K562 (cell line): ENCODE results near the gene JPT1. TPM values are rescaled to one million over a fixed set of nuclear protein-coding genes. Genes with fewer than 3 reads are reported as not detected.

Experiments used
- BCOR ChIP-seq: fragments of 450-650 bp; IDR thresholded peaks from 2 replicates; pipeline ENCODE4 v1.6.1; 2016
- CBX5 ChIP-seq: IDR thresholded peaks from 2 replicates; pipeline ENCODE4 v1.6.1; 2014; ENCODE audit warnings: low read depth, borderline replicate concordance
- CEBPB ChIP-seq: fragments of 450-650 bp; IDR thresholded peaks from 2 replicates; pipeline ENCODE4 v1.6.1; 2016; ENCODE audit warnings: missing genetic modification characterization, missing compliant biosample characterization
- ERF ChIP-seq: fragments of 450-650 bp; formaldehyde crosslinking; IDR thresholded peaks from 2 replicates; pipeline ENCODE4 v1.4.0; 2020; ENCODE audit warnings: mild to moderate bottlenecking, mixed read lengths
- ESRRB ChIP-seq: fragments of 250-450 bp; sonication (Bioruptor Pico); IDR thresholded peaks from 2 replicates; pipeline ENCODE4 v1.5.0; 2020; ENCODE audit warnings: mild to moderate bottlenecking, moderate library complexity, borderline replicate concordance
- FOXJ2 ChIP-seq: fragments of 200-800 bp; sonication (Bioruptor generic); IDR thresholded peaks from 2 replicates; pipeline ENCODE4 v1.6.1; 2016; ENCODE audit warnings: missing genetic modification characterization, missing compliant biosample characterization
- HLTF ChIP-seq: fragments of 450-650 bp; IDR thresholded peaks from 2 replicates; pipeline ENCODE4 v1.6.1; 2016
- KLF10 ChIP-seq: fragments of 250-450 bp; sonication (Bioruptor Pico); IDR thresholded peaks from 2 replicates; pipeline ENCODE4 v1.6.1; 2021; ENCODE audit warnings: matching md5 sums
- NONO ChIP-seq, 2 experiments: fragments of 200-400 bp in 1 of 2; fragments of 450-650 bp in 1 of 2; formaldehyde crosslinking in 1 of 2; IDR thresholded peaks; 2 replicates each; pipeline ENCODE4 v1.6.1; 2017; ENCODE audit warnings: low read depth in 2 of 2, mild to moderate bottlenecking in 2 of 2, moderate library complexity in 2 of 2, low read length in 1 of 2
- PCBP1 ChIP-seq: fragments of 200-400 bp; formaldehyde crosslinking; IDR thresholded peaks from 2 replicates; pipeline ENCODE4 v1.6.1; 2018; ENCODE audit warnings: mild to moderate bottlenecking, low read depth, low read length; ENCODE audit not compliant: poor library complexity, severe bottlenecking
- PHB2 ChIP-seq: fragments of 450-650 bp; IDR thresholded peaks from 2 replicates; pipeline ENCODE4 v1.6.1; 2017; ENCODE audit warnings: low read depth
- RBM22 ChIP-seq: fragments of 200-400 bp; formaldehyde crosslinking; IDR thresholded peaks from 2 replicates; pipeline ENCODE4 v1.6.1; 2018; ENCODE audit warnings: low read length, low read depth; ENCODE audit not compliant: poor library complexity, severe bottlenecking
- SMAD2 ChIP-seq: fragments of 150-350 bp; IDR thresholded peaks from 2 replicates; pipeline ENCODE4 v1.6.1; 2014; ENCODE audit warnings: low read depth, mild to moderate bottlenecking, low read length
- ZBTB1 ChIP-seq: sonication (generic); formaldehyde crosslinking; IDR thresholded peaks from 2 replicates; pipeline ENCODE4 v1.8.1; 2023; ENCODE audit warnings: missing genetic modification reagents, low read depth, mild to moderate bottlenecking, borderline replicate concordance
- ZFP36 ChIP-seq: fragments of 150-350 bp; IDR thresholded peaks from 2 replicates; pipeline ENCODE4 v1.6.1; 2018; ENCODE audit warnings: low read length, low read depth; ENCODE audit not compliant: partially characterized antibody
- ZNF121 ChIP-seq: sonication (generic); formaldehyde crosslinking; conservative IDR thresholded peaks from 2 replicates; pipeline ENCODE4 v1.8.0; 2022; ENCODE audit warnings: missing genetic modification reagents
- ZNF311 ChIP-seq: fragments of 250-450 bp; sonication (Bioruptor Pico); IDR thresholded peaks from 2 replicates; pipeline ENCODE4 v1.4.0; 2020; ENCODE audit warnings: mild to moderate bottlenecking, moderate library complexity
- ZNF695 ChIP-seq: fragments of 450-650 bp; formaldehyde crosslinking; IDR thresholded peaks from 2 replicates; pipeline ENCODE4 v1.4.0; 2020; ENCODE audit warnings: mild to moderate bottlenecking, moderate library complexity
- ZZZ3 ChIP-seq: fragments of 450-650 bp; IDR thresholded peaks from 2 replicates; pipeline ENCODE4 v1.6.1; 2016; ENCODE audit warnings: antibody characterized with exemption, mild to moderate bottlenecking, moderate library complexity
- polyA plus RNA-seq, 8 experiments: library from polyadenylated mRNA; depleted of rRNA in 4 of 8; stranded (reverse) in 5 of 8; unstranded in 3 of 8; fragments of >200 nt; fragmentation: Nextera tagmentation in 2 of 8; fragmentation: Illumina TruSeq in 1 of 8; extraction: Ambion mirVana in 2 of 8; extraction: Trizol in 1 of 8; gene quantifications; 2 replicates each; pipeline versions ENCODE4 v1.2.1 to v1.2.3, GENCODE V29; 2011 to 2014; ENCODE audit warnings: inconsistent platforms in 1 of 8, missing spikeins in 1 of 8
- total RNA-seq, 7 experiments: library from RNA; depleted of rRNA in 6 of 7; stranded (reverse); fragments of >200 nt in 6 of 7; fragmentation: Illumina TruSeq in 2 of 7; extraction: Trizol in 2 of 7; gene quantifications; 2 replicates each; pipeline versions ENCODE4 v1.2.1 to v1.2.3, GENCODE V29; 2011 to 2021; ENCODE audit warnings: low replicate concordance in 1 of 7
- TF ChIP-seq, protein P1 (sequence below): sonication (generic); formaldehyde crosslinking; IDR thresholded peaks from 2 replicates; pipeline ENCODE4 v1.8.0; 2022; ENCODE audit warnings: mild to moderate bottlenecking, missing genetic modification reagents
- TF ChIP-seq, protein P2 (sequence below): fragments of 450-650 bp; formaldehyde crosslinking; IDR thresholded peaks from 2 replicates; pipeline ENCODE4 v1.4.0; 2020; ENCODE audit warnings: mild to moderate bottlenecking
- TF ChIP-seq, protein P3 (sequence below): sonication (generic); formaldehyde crosslinking; IDR thresholded peaks from 2 replicates; pipeline ENCODE4 v1.8.0; 2022; ENCODE audit warnings: mild to moderate bottlenecking, missing genetic modification reagents
- TF ChIP-seq, protein P4 (sequence below): fragments of 450-650 bp; formaldehyde crosslinking; IDR thresholded peaks from 2 replicates; pipeline ENCODE4 v1.4.0; 2020; ENCODE audit warnings: mild to moderate bottlenecking, mixed read lengths
- TF ChIP-seq, protein P5 (sequence below): sonication (generic); formaldehyde crosslinking; IDR thresholded peaks from 2 replicates; pipeline ENCODE4 v1.8.0; 2022; ENCODE audit warnings: mild to moderate bottlenecking, missing genetic modification reagents, borderline replicate concordance

The JPT1 gene
- total and polyA plus RNA-seq, 9 of the 15 experiments (the other 6 are each of a cell fraction or from before 2014, with no cell fraction given): 56.7 to 292 (median 144) TPM

DNA sequence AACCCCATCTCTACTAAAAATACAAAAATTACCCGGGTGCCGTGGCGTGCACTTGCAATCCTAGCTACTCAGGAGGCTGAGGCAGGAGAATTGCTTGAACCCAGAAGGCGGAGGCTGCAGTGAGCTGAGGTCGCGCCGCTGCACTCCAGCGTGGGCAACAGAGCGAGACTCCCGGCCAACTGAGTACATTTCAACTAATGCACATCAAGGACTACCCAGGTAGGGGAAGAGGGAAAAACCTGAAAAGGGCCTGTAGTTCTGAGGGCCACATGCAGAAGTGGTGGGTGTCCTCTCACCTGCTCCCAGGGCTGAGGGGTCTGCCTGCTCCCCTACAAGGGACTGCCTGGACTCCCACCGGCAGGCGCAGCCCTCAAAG lies 67.1 kb downstream of the JPT1 start (continued):
- TF ChIP-seq ZBTB1 (CRISPR knock-in tag) (no peak), ZNF121 (CRISPR knock-in tag) (peak; percentile 49), CEBPB (tag) (no peak), RBM22 (no peak), NONO (IDR thresholded peaks at IDR 0.05; ENCODE audit: low read depth in 2 of 2, low read length in 1 of 2) (no peak), SMAD2 (no peak), CBX5 (no peak), ERF (0 out of 2 replicates have a peak, but pooled peaks have one; percentile 24), KLF10 (no peak), PCBP1 (no peak), BCOR (peak; percentile 38; the same call in 1 of the 2 replicates), PHB2 (no peak), ZZZ3 (no peak), ZNF695 (no peak), HLTF (no peak), ZNF311 (CRISPR knock-in tag) (0 out of 2 replicates have a peak, but pooled peaks have one; percentile 26), FOXJ2 (tag) (no peak), ZFP36 (no peak), ESRRB (CRISPR knock-in tag) (no peak)
- TF ChIP-seq, protein P1, sequence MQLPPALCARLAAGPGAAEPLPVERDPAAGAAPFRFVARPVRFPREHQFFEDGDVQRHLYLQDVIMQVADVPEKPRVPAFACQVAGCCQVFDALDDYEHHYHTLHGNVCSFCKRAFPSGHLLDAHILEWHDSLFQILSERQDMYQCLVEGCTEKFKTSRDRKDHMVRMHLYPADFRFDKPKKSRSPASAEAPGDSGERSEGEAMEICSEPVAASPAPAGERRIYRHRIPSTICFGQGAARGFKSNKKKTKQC (CRISPR knock-in tag): no peak
- TF ChIP-seq, protein P2, sequence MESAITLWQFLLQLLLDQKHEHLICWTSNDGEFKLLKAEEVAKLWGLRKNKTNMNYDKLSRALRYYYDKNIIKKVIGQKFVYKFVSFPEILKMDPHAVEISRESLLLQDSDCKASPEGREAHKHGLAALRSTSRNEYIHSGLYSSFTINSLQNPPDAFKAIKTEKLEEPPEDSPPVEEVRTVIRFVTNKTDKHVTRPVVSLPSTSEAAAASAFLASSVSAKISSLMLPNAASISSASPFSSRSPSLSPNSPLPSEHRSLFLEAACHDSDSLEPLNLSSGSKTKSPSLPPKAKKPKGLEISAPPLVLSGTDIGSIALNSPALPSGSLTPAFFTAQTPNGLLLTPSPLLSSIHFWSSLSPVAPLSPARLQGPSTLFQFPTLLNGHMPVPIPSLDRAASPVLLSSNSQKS (CRISPR knock-in tag): no peak
- TF ChIP-seq, protein P3, sequence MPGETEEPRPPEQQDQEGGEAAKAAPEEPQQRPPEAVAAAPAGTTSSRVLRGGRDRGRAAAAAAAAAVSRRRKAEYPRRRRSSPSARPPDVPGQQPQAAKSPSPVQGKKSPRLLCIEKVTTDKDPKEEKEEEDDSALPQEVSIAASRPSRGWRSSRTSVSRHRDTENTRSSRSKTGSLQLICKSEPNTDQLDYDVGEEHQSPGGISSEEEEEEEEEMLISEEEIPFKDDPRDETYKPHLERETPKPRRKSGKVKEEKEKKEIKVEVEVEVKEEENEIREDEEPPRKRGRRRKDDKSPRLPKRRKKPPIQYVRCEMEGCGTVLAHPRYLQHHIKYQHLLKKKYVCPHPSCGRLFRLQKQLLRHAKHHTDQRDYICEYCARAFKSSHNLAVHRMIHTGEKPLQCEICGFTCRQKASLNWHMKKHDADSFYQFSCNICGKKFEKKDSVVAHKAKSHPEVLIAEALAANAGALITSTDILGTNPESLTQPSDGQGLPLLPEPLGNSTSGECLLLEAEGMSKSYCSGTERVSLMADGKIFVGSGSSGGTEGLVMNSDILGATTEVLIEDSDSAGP (CRISPR knock-in tag): peak; percentile 14; the same call in 1 of the 2 replicates
- TF ChIP-seq, protein P4, sequence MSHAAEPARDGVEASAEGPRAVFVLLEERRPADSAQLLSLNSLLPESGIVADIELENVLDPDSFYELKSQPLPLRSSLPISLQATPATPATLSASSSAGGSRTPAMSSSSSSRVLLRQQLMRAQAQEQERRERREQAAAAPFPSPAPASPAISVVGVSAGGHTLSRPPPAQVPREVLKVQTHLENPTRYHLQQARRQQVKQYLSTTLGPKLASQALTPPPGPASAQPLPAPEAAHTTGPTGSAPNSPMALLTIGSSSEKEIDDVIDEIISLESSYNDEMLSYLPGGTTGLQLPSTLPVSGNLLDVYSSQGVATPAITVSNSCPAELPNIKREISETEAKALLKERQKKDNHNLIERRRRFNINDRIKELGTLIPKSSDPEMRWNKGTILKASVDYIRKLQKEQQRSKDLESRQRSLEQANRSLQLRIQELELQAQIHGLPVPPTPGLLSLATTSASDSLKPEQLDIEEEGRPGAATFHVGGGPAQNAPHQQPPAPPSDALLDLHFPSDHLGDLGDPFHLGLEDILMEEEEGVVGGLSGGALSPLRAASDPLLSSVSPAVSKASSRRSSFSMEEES (CRISPR knock-in tag): peak; percentile 15; the same call in 1 of the 2 replicates
- TF ChIP-seq, protein P5, sequence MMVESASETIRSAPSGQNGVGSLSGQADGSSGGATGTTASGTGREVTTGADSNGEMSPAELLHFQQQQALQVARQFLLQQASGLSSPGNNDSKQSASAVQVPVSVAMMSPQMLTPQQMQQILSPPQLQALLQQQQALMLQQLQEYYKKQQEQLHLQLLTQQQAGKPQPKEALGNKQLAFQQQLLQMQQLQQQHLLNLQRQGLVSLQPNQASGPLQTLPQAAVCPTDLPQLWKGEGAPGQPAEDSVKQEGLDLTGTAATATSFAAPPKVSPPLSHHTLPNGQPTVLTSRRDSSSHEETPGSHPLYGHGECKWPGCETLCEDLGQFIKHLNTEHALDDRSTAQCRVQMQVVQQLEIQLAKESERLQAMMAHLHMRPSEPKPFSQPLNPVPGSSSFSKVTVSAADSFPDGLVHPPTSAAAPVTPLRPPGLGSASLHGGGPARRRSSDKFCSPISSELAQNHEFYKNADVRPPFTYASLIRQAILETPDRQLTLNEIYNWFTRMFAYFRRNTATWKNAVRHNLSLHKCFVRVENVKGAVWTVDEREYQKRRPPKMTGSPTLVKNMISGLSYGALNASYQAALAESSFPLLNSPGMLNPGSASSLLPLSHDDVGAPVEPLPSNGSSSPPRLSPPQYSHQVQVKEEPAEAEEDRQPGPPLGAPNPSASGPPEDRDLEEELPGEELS (CRISPR knock-in tag): 0 out of 2 replicates have a peak, but pooled peaks have one; percentile 38
